Neural progenitor cell (in vitro differentiated cells): ENCODE results near the gene NUDT3. TPM values are rescaled to one million over a fixed set of nuclear protein-coding genes. Genes with fewer than 3 reads are reported as not detected.
"Not testable (repeated sequence)": the region's sequence is repeated elsewhere in the genome, so short reads cannot be mapped to it uniquely, and the experiment has no call there.

Experiments
- DNase-seq: peaks from one replicate; pipeline ENCODE4 v3.0.0-alpha.2; 2016; ENCODE audit warnings: low spot score
- H2AFZ ChIP-seq: fragments of 200-600 bp; sonication (generic); replicated peaks from 2 replicates; pipeline ENCODE4 v1.6.1; 2016; ENCODE audit warnings: antibody characterized with exemption
- H3F3A ChIP-seq: fragments of 200-600 bp; sonication (generic); 2 replicates; pipeline ENCODE4 v1.6.1; 2016; ENCODE audit warnings: antibody characterized with exemption, low read depth
- H3K27ac ChIP-seq: fragments of 200-600 bp; sonication (generic); 2 replicates; pipeline ENCODE4 v1.5.1; 2016; ENCODE audit warnings: mild to moderate bottlenecking
- H3K27me3 ChIP-seq: fragments of 200-600 bp; sonication (generic); 2 replicates; pipeline ENCODE4 v1.6.1; 2016; ENCODE audit warnings: mild to moderate bottlenecking, moderate library complexity
- H3K36me3 ChIP-seq: fragments of 200-600 bp; sonication (generic); 2 replicates; pipeline ENCODE4 v1.5.1; 2016
- H3K4me1 ChIP-seq: fragments of 200-600 bp; sonication (generic); 2 replicates; pipeline ENCODE4 v1.6.1; 2016; ENCODE audit warnings: mixed run types
- H3K4me2 ChIP-seq: fragments of 200-600 bp; sonication (generic); 2 replicates; pipeline ENCODE4 v1.6.1; 2016
- H3K4me3 ChIP-seq: fragments of 200-600 bp; sonication (generic); 2 replicates; pipeline ENCODE4 v1.5.1; 2016
- H3K79me2 ChIP-seq: fragments of 200-600 bp; sonication (generic); 2 replicates; pipeline ENCODE4 v1.6.1; 2016; ENCODE audit warnings: low read depth
- H3K9ac ChIP-seq: fragments of 200-600 bp; sonication (generic); 2 replicates; pipeline ENCODE4 v1.6.1; 2016
- H3K9me3 ChIP-seq: fragments of 200-600 bp; sonication (generic); 2 replicates; pipeline ENCODE4 v1.5.1; 2016; ENCODE audit warnings: low read depth
- H4K20me1 ChIP-seq: fragments of 200-600 bp; sonication (generic); 2 replicates; pipeline ENCODE4 v1.6.1; 2016; ENCODE audit warnings: low read depth
- H3K27ac Mint-ChIP-seq: 3 replicates; pipeline ENCODE4 v1.8.0; 2021; ENCODE audit warnings: mixed read lengths
- H3K27me3 Mint-ChIP-seq: 2 replicates; pipeline ENCODE4 v1.8.0; 2022; ENCODE audit warnings: low read depth, mild to moderate bottlenecking, inconsistent platforms, moderate library complexity, mixed read lengths; ENCODE audit not compliant: insufficient read depth
- H3K36me3 Mint-ChIP-seq: 3 replicates; pipeline ENCODE4 v1.8.0; 2021; ENCODE audit warnings: mixed read lengths
- H3K4me1 Mint-ChIP-seq: 3 replicates; pipeline ENCODE4 v1.8.0; 2021; ENCODE audit warnings: mixed read lengths
- H3K4me3 Mint-ChIP-seq: 3 replicates; pipeline ENCODE4 v1.8.0; 2021; ENCODE audit warnings: mild to moderate bottlenecking, moderate library complexity, mixed read lengths
- H3K9me3 Mint-ChIP-seq: 3 replicates; pipeline ENCODE4 v1.8.0; 2020; ENCODE audit warnings: mixed read lengths
- EZH2 ChIP-seq: fragments of 200-600 bp; sonication (generic); IDR thresholded peaks from 2 replicates; pipeline ENCODE4 v1.6.1; 2017; ENCODE audit warnings: antibody characterized with exemption, mild to moderate bottlenecking, moderate library complexity
- EZH2phosphoT487 ChIP-seq: fragments of 200-600 bp; sonication (generic); IDR thresholded peaks from 2 replicates; pipeline ENCODE4 v1.6.1; 2017; ENCODE audit warnings: antibody characterized with exemption
- total RNA-seq: library from RNA; depleted of rRNA; stranded (reverse); fragments of >200 nt; gene quantifications from 2 replicates; pipeline ENCODE4 v1.2.3, GENCODE V29; 2015; ENCODE audit warnings: low replicate concordance
- TF ChIP-seq, protein P1 (sequence below): fragments of 200-600 bp; sonication (generic); IDR thresholded peaks from 2 replicates; pipeline ENCODE4 v1.5.1; 2017; ENCODE audit warnings: antibody characterized with exemption, mild to moderate bottlenecking

NUDT3 gene
- total RNA-seq, 1 donor from 2014 or later = 35.7 TPM

DNA sequence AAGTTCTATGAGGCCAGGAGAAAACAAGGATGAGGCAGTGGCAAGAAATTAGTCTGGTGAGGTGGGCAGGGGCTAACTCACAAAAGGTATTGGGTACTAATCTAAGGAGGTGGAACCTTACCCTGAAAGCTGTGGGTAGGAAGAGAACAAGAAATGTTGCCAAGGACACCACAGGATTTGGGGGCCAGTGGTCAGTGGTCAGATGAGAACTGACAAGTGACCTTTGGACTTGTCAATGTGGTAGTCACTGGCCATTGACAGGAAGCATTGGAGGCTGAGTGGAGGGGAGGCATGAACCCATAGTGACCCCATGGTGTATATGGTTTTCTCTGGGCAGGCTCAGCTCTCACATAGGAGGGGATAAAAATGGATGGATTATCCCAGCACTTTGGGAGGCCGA lies 118.3 kb downstream of the NUDT3 start:
- Mint-ChIP-seq H3K27ac (no peak overlapping the region), H3K36me3 (peaks cover 4% of the 10 kb centered on the region), H3K9me3 (no peaks in the 10 kb centered on the region), H3K4me3 (no peak overlapping the region), H3K27me3 (peaks cover 8% of the 10 kb centered on the region), H3K4me1 (peaks cover 20% of the 10 kb centered on the region)
- Histone ChIP-seq H2AFZ (no peak overlapping the region), H3K27me3 (no peaks in the 10 kb centered on the region), H3K4me3 (no peak overlapping the region), H3F3A (no peaks in the 10 kb centered on the region), H3K4me1 (no peaks in the 10 kb centered on the region), H4K20me1 (peaks cover 4% of the 10 kb centered on the region), H3K79me2 (no peaks in the 10 kb centered on the region), H3K9ac (no peak overlapping the region), H3K9me3 (no peaks in the 10 kb centered on the region), H3K4me2 (no peak overlapping the region), H3K36me3 (no peaks in the 10 kb centered on the region), H3K27ac (no peak overlapping the region)
- DNase-seq = no peak
- TF ChIP-seq EZH2phosphoT487 = no peak
- TF ChIP-seq, protein P1, sequence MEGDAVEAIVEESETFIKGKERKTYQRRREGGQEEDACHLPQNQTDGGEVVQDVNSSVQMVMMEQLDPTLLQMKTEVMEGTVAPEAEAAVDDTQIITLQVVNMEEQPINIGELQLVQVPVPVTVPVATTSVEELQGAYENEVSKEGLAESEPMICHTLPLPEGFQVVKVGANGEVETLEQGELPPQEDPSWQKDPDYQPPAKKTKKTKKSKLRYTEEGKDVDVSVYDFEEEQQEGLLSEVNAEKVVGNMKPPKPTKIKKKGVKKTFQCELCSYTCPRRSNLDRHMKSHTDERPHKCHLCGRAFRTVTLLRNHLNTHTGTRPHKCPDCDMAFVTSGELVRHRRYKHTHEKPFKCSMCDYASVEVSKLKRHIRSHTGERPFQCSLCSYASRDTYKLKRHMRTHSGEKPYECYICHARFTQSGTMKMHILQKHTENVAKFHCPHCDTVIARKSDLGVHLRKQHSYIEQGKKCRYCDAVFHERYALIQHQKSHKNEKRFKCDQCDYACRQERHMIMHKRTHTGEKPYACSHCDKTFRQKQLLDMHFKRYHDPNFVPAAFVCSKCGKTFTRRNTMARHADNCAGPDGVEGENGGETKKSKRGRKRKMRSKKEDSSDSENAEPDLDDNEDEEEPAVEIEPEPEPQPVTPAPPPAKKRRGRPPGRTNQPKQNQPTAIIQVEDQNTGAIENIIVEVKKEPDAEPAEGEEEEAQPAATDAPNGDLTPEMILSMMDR = no peak
- no peak for TF ChIP-seq EZH2

DNA sequence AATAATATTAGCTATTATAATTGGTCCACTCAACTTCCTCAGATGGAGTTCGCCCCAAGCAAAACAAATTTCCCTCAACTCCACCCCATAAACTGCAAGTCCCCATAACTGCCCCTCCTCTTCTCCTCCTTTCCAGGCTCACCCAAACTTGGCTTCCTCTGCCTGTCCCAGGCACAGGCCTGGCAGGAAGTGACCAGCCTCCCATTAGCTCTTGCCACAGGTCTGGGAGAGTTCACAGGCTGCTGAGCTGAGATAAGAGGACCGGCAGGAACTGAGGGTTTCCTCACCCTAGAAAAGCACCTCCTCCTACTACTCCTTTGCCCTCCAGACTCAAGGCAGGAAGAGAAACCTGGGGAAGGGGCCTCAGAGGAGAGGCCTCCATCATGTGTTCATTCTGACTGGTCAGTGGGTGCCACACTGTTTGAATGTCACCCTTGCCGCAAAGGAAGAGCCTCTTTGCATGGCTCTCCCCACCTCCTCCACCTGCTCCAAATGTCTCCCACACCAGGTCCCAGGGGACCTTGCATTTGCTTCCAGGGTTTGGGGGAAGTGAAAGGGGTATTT lies 119.1 kb downstream of the NUDT3 start:
- Histone ChIP-seq H3K36me3 (no peaks in the 10 kb centered on the region), H3K4me2 (no peak overlapping the region), H3K9me3 (no peaks in the 10 kb centered on the region), H4K20me1 (peaks cover 4% of the 10 kb centered on the region), H3K4me1 (no peaks in the 10 kb centered on the region), H3K4me3 (no peak overlapping the region), H3K79me2 (no peaks in the 10 kb centered on the region), H2AFZ (no peak overlapping the region), H3K9ac (no peak overlapping the region), H3F3A (no peaks in the 10 kb centered on the region), H3K27ac (no peak overlapping the region), H3K27me3 (no peaks in the 10 kb centered on the region)
- Mint-ChIP-seq H3K4me1 (peaks cover 20% of the 10 kb centered on the region), H3K36me3 (peaks cover 1% of the 10 kb centered on the region), H3K27ac (no peak overlapping the region), H3K4me3 (no peak overlapping the region), H3K9me3 (no peaks in the 10 kb centered on the region), H3K27me3 (peaks cover 4% of the 10 kb centered on the region)
- DNase-seq = no peak
- TF ChIP-seq, protein P1 = no peak
- TF ChIP-seq EZH2 (no peak), EZH2phosphoT487 (no peak)

DNA sequence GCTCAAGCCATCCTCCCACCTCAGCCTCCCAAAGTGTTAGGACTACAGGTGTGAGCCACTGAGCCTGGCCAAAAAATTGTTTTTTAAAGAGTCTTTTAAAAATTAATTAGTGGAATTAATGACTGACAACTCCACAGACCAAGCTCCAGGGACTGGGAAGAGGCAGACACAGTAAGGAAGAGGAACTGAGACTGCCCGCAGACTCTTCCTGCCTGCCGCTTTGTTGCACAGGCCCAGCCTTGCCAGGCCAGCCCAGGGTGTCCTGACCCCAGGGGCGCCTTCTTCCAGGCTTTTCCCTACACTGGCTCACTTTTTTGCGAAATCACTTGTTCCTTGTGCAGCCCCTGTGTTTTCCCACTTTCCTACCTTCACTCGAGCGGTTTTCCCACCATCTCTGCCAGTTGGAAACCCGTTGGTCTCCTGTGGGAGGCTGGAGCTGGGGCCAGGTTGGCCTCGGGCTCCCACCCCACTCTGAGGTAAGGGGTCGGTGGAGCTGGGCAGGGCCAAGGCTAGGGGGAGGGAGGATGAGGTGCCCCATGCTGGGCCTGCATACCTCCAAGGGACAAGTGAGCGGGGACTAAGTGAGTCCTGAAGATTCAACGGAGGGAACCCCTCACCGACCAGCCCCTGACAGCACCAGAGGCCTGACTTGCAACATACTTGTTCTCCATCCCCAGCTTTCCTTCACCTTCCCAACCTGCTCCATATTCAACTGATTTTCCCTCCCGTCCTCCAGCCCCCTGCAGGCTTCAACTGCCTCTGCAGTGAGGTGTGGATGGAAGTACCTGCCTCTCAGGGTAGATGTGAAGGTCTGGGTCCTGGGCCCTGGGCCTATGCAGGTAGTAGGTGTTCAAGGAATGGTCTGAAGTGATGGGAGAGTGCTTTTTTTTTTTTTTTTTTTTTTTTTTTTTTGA lies 120.2 kb downstream of the NUDT3 start:
- H3K9me3 ChIP-seq = no peaks in the 10 kb centered on the region
- Mint-ChIP-seq H3K4me3 (no peak overlapping the region), H3K27ac (peak overlapping the region; percentile 63), H3K36me3 (no peaks in the 10 kb centered on the region), H3K27me3 (peaks cover 4% of the 10 kb centered on the region), H3K9me3 (no peaks in the 10 kb centered on the region), H3K4me1 (peaks cover 17% of the 10 kb centered on the region)
- no peaks in the 10 kb centered on the region for H4K20me1 ChIP-seq
- H3K4me1 ChIP-seq = no peaks in the 10 kb centered on the region
- DNase-seq = no peak
- H3F3A ChIP-seq = no peaks in the 10 kb centered on the region
- no peaks in the 10 kb centered on the region for H3K27me3 ChIP-seq
- no peaks in the 10 kb centered on the region for H3K79me2 ChIP-seq
- H3K4me2 ChIP-seq = no peak overlapping the region
- H2AFZ ChIP-seq = no peak overlapping the region
- H3K9ac ChIP-seq = no peak overlapping the region
- no peaks in the 10 kb centered on the region for H3K36me3 ChIP-seq
- H3K27ac ChIP-seq = no peak overlapping the region
- TF ChIP-seq, protein P1 = no peak
- TF ChIP-seq EZH2 = no peak
- TF ChIP-seq EZH2phosphoT487 = no peak
- no peak overlapping the region for H3K4me3 ChIP-seq

DNA sequence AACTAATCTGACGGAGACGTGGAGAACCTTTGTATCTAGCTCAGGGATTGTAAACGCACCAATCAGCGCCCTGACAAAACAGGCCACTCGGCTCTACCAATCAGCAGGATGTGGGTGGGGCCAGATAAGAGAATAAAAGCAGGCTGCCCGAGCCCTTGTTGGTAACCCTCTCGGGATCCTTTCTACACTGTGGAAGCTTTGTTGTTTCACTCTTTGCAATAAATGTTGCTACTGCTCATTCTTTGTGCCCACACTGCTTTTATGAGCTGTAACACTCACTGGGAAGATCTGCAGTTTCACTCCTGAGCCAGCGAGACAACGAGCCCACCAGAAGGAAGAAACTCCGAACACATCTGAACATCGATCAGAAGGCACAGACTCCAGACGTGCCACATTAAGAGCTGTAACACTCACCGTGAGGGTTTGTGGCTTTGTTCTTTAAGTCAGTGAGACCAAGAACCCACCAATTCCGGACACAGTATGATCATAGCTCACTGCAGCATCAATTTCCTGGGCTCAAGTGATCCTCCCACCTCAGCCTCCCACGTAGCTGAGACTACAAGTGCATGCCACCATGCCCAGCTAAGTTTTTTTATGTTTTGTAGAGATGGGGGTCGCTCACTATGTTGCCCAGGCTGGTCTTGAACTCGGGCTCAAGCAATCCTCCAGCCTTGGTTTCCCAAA lies 122.7 kb downstream of the NUDT3 start:
- not testable (repeated sequence) for H3K4me3 ChIP-seq, H3K4me2 ChIP-seq, DNase-seq, H2AFZ ChIP-seq, H3K9me3 Mint-ChIP-seq, H3F3A ChIP-seq, H3K27me3 ChIP-seq, H3K79me2 ChIP-seq, H3K36me3 Mint-ChIP-seq, H3K4me3 Mint-ChIP-seq, H3K9ac ChIP-seq, H3K4me1 ChIP-seq, H3K27me3 Mint-ChIP-seq, H3K27ac ChIP-seq, H4K20me1 ChIP-seq, H3K36me3 ChIP-seq, H3K9me3 ChIP-seq, H3K4me1 Mint-ChIP-seq
- H3K27ac Mint-ChIP-seq = peak overlapping the region; percentile 21

DNA sequence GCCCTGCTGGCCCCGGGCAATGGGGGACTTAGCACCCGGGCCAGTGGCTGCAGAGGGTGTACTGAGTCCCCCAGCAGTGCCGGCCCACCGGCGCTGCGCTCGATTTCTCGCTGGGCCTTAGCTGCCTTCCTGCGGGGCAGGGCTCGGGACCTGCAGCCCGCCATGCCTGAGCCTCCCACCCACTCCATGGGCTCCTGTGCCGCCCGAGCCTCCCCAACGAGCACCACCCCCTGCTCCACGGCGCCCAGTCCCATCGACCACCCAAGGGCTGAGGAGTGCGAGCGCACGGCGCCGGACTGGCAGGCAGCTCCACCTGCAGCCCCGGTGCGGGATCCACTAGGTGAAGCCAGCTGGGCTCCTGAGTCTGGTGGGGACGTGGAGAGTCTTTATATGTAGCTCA lies 123.3 kb downstream of the NUDT3 start:
- not testable (repeated sequence) for H3F3A ChIP-seq, H3K9me3 Mint-ChIP-seq, H3K36me3 Mint-ChIP-seq, H3K4me1 Mint-ChIP-seq, H3K79me2 ChIP-seq, H3K9me3 ChIP-seq, H3K27ac Mint-ChIP-seq, H3K36me3 ChIP-seq, H3K27ac ChIP-seq, H3K9ac ChIP-seq, H3K4me3 Mint-ChIP-seq, H2AFZ ChIP-seq, H3K4me1 ChIP-seq, H4K20me1 ChIP-seq, H3K27me3 ChIP-seq, DNase-seq, H3K27me3 Mint-ChIP-seq, H3K4me2 ChIP-seq, H3K4me3 ChIP-seq
